Myocyte (in vitro differentiated cells): ENCODE data around the gene SH3PXD2A. TPM values are rescaled to one million over a fixed set of nuclear protein-coding genes. Genes with fewer than 3 reads are reported as not detected.
A peak's percentile ranks its signal among the peaks of the same experiment; 100 is the strongest.

ENCODE experiments used
- DNase-seq: peaks from one replicate; pipeline ENCODE4 v3.0.0-alpha.2; 2012; ENCODE audit warnings: low read depth
- total RNA-seq: library from RNA; depleted of rRNA; stranded (reverse); fragments of >200 nt; gene quantifications from 2 replicates; pipeline ENCODE4 v1.2.3, GENCODE V29; 2014

SH3PXD2A gene
- total RNA-seq, 1 donor from 2014 or later: 38.8 TPM

DNA sequence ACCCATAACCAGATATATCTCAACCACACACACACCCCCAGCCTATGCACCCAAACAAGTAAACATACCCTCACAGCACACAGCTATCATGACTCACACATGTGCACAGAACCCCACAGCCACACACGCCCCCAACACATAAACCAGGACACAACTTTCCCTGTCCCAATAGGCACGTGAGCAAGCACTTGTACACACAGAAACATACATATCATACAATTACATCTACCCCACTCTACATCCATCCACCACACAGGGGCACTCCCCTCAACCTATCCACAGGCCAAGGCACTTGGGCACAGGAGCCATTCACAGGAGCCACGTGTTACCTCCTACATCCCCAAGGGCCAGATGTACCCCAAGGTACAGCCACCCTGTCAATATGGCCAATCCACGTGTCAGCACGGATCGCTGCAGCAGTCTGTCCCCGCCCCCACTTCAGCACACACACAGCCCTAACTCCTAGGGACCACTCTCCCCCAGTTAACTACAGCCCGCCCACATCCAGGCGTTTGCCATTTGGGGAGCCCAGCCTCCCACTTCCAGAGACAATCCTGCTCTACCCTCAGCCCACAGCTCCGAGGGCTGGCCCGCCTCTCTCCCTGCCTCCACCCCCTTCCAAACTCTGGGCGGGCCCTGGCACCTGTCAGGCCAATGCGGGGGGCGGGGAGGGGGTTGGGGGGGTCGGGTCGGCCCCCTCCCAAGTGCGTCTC lies 163.5 kb downstream of the SH3PXD2A start:
- no peak for DNase-seq

DNA sequence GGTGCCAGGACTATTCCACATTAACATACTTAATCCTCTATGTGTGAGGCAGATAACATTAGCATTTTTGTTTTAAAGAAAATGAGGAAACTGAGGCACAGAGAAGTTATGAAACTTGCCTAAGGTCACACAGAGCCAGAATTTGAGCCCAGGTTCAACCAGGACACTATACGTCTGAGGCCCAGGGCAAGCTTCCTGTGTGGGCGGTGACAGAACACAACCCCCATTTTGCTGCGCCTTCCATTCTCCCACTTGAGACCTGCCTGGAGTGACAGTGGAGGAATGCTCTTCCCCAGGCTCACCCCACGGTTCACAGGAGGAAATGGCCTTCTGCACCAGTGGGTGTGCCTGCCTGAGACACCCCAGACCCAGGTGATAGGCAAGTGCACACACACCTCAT lies 164.1 kb downstream of the SH3PXD2A start:
- DNase-seq: no peak

DNA sequence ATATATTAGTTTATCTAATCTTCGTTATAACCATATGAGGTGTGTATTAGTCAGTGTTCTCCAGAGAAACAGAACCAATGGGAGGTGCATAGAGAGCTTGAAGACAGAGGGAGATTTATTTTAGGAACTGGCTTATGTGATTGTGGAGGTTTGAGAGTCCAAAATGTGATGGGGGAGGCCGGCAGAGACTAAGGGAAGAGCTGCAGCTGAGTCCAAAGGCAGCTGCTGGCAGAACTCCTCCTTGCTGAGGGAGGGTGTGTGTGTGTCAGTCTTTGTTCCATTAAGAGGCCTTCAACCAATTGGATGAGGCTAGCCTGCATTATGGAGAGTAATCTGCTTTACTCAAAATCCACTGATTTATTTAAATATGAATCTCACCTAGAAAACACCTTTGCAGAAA lies 165.1 kb downstream of the SH3PXD2A start:
- DNase-seq: peak; percentile 59

DNA sequence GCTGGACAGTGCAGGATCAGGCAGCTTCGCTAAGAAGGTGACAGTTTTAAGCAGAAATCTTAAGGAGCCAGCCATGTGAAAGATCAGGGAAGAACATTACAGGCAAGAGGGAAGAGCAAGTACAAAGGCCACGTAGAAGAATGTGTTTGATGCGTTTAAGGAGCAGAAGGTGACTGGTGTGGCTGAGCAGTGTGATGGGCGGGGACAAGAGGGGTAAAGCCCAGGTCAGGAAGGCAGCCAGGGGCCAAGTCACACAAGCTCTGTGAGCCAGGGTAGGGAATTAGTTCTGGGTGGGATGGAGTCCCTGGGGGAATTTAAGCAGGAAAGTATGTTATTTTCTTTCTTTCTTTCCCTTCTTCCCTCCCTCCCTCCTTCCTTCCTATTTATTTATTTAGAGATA lies 166.9 kb downstream of the SH3PXD2A start:
- DNase-seq: no peak

DNA sequence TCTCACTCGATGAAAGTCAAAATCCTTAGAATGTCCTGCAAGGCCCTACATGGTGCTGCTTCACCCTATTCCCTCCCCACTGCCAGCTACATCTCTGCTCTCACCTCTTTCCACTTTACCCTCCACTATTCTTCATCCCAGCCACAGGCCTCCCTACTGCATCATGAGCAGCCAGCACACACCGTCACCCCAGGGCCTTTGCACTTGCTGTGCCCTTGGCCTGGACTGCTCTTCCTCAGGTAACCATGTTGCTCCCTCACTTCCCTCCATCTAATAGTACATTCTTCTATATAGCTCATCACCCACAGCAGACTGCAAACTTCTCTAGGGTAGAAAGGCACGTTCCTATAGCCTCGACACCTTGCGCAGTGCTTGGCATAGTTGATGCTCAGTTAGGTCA lies 167.7 kb downstream of the SH3PXD2A start:
- no peak for DNase-seq

DNA sequence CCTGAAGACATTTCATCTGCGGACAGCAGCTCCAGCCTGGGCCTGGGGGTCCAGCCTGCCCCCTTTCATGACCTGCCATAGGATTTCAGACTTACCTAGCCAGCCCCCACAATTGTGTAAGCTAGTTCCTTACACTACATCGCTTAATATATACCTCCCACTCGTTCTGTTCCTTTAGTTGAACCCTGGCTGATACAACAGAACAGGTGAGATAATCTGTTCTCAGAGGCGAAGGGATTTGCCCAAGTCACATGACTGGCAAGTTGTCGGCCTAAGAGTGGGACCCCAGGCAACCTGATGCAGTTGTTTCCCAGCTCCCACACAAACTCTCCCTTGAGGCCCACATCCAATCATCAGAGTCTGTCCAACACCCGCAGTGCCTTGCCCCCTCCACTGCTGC lies 168.2 kb downstream of the SH3PXD2A start:
- DNase-seq: no peak

GRCh38 chr10:103685880-103686669 lies 169.3 kb downstream of the SH3PXD2A start:
- peak; percentile 75 for DNase-seq

DNA sequence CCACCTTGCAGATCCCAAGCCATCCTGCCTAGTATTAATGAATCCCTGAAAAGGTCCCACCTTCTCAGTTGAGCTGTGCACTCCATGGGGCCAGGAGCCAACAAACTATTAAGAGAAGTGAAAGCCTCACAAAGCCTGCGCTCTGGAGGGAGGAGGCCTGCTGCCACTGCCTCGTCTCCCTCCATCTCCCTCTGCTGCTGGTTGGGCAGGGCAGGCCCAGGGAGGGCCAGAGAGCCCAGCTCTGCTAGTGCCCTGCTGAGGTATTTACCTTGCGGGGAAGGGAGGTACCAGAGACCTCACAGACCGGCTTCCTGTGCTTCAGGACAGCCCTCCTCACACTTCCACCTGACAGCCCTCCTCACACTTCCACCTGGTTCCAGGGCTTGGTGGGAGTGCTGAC lies 171.5 kb downstream of the SH3PXD2A start:
- DNase-seq: no peak

DNA sequence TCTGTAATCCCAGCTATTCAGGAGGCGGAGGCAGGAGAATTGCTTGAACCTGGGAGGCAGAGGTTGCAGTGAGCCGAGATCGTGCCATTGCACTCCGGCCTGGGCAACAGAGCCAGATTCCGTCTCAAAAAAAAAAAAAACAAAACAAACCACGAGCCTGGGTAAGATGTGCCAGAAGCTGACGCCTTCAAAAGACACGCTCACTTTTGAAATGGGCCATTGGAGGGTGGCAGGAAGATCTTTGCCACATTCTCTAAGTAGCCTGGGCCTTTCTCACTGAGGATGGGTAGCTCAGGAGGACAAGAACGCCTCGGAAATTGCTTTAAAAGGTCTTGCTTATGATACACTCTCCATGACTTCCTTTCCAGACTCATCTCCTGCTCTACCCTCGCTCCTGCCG lies 172.7 kb downstream of the SH3PXD2A start:
- DNase-seq: no peak

DNA sequence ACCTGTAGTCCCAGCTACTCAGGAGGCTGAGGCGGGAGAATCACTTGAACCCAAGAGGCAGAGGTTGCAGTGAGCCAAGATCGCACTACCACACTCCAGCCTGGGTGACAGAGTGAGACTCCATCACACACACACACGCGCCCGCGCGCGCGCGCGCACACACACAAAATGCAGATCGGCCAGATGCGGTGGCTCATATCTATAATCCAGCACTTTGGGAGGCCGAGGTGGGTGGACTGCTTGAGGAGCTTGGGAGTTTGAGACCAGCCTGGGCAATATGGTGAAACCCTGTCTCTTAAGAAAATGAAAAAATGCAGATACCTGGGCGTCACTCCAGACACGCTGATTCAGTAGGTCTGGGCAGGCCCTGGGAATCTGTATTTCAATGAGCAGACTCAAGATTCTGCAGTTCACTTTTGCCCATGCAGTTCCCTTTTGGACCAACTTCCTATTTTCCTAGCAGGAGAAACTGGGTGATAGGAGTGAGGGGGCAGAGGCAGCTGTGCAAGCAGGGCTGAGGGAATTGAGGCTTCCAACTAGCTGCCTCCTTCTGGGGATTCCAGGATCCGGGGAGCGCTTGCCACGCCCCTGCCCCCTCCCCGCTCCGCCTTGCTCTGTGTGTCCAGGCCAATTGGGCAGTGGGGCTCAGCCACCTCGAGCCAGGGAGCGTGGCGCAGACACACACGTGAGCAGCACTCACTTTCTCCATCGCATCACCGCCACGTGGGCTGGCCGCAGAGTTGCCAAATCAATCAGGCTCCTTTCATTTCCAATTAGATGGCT lies 173.6 kb downstream of the SH3PXD2A start:
- DNase-seq: no peak

DNA sequence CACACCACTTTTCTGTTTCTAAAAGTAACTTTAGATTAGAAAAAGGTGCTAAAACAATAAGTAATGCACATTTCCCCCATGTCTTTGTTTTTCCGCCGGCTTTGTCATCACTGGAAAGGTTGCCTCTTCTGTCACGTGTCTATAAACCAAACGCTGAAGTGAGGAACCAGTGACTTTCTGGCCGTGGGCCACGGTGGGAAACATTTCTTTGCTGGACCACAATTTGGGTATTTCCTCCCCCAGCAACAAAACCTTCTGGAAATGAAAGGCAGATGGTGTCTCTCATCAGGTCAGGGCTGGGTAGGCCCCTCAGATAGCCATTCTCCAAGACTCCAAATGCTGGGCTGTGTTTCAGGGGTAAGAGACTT lies 174.5 kb downstream of the SH3PXD2A start:
- DNase-seq: no peak

GRCh38 chr10:103679096-103679790 lies 176.1 kb downstream of the SH3PXD2A start:
- peak; percentile 42 for DNase-seq

- peak; percentile 81 for DNase-seq
Observed at GRCh38 chr10:103678178-103678526, 177.2 kb downstream of the SH3PXD2A start.

- no peak for DNase-seq
Observed at GRCh38 chr10:103677486-103678177, 177.7 kb downstream of the SH3PXD2A start.

DNA sequence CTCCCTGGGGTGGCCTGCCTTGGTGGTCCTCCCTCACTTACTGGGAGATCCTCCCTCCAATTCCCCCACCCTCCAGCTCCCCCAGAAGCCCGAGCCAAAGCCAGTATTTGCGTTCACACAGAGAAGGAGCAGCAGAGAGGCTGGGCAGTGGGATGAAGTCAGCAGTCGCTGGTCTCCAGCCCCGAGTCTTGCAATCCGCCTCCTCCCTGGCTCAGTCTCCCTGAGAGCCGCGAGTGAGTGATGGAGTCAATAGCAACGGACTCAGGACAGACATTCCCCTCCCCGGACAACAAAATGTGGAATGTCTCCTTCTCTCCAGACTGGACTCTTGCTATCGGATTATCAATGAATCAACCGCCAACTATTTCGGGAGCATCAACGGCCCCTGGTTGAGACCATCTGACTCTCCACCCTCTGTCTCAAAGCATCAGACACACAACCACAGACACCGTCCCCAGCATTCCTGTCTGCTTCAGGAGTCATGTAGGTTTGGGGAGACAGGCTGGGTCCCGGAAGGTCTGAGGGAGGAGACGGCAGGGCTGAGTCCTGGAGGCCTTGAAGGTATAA lies 178.4 kb downstream of the SH3PXD2A start:
- peak; percentile 73 for DNase-seq

- DNase-seq: no peak
Observed at GRCh38 chr10:103676058-103676785, 179.2 kb downstream of the SH3PXD2A start.

GRCh38 chr10:103673606-103674005 lies 181.8 kb downstream of the SH3PXD2A start:
- DNase-seq: no peak

GRCh38 chr10:103672345-103672744 lies 183.0 kb downstream of the SH3PXD2A start:
- peak; percentile 82 for DNase-seq

DNA sequence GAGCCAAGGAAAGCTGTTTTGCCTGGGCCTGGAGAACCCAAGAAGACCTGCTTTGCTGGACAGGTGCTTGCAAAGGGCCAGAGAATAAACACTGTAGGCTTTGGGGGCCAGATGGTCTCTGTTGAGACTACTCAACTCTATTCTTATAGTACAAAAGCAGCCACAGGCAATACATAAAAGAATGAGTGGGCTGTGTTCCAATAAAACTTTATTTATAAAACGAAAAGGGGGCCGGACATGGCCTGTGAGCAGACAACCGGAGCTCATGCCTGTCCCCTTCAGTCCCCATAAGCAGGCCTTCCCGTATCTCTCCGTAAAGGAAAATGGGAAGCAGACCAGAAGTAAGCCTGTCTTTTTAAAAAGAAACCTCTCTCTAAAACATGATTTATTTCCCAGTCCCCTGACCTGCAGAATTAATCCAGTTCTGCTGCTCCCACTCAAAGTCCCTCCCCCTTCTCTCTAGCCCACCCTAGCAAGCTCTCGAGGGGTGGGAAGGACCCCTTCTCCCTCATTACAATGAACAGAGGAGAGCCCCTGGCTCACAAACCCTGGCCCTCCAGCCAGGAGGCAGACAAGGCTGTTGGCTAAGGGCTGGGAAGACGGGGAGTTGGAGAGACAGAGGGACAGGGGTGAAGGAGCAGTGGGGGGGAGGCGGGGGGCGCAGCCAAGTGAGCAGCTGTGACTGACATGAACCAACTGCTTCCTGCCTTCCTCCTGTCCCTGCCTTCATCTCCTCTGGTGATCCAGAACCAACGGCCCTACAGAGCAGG lies 184.1 kb downstream of the SH3PXD2A start:
- DNase-seq: no peak
